ENCODE data around the gene ZCCHC17. TPM values are rescaled to one million over a fixed set of nuclear protein-coding genes. Genes with fewer than 3 reads are reported as not detected.

Gene ZCCHC17
- total and polyA plus RNA-seq, 2 donors (not counting 3 experiments of a cell fraction or from before 2014, with no cell fraction given), result 32.0 to 41.4 TPM

- no peak for TF ChIP-seq POLR2A (IDR thresholded peaks at IDR 0.05; ENCODE audit: low read depth, low read length)
- TF ChIP-seq POLR2AphosphoS5 (IDR thresholded peaks at IDR 0.05; ENCODE audit: insufficient read depth, low read depth, low read length), result no peak
- TF ChIP-seq, protein P1, sequence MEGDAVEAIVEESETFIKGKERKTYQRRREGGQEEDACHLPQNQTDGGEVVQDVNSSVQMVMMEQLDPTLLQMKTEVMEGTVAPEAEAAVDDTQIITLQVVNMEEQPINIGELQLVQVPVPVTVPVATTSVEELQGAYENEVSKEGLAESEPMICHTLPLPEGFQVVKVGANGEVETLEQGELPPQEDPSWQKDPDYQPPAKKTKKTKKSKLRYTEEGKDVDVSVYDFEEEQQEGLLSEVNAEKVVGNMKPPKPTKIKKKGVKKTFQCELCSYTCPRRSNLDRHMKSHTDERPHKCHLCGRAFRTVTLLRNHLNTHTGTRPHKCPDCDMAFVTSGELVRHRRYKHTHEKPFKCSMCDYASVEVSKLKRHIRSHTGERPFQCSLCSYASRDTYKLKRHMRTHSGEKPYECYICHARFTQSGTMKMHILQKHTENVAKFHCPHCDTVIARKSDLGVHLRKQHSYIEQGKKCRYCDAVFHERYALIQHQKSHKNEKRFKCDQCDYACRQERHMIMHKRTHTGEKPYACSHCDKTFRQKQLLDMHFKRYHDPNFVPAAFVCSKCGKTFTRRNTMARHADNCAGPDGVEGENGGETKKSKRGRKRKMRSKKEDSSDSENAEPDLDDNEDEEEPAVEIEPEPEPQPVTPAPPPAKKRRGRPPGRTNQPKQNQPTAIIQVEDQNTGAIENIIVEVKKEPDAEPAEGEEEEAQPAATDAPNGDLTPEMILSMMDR (IDR thresholded peaks at IDR 0.05; ENCODE audit: extremely low read depth in 1 of 2, insufficient read depth in 1 of 2, low read depth in 1 of 2, low read length in 2 of 2), result no peak
- no peak for TF ChIP-seq MYC (IDR thresholded peaks at IDR 0.05; ENCODE audit: low read depth, low read length)
- dilution Hi-C loops (cut with MboI; ENCODE audit: extremely low pct_ligation_motif_present, low sequenced_read_pairs), result no loop called here
- intact Hi-C loops (cut with micrococcal nuclease), result no loop called here
- Histone ChIP-seq H3K9me1 (replicated peaks; ENCODE audit: control insufficient read depth, extremely low read depth, insufficient read depth, low read length) (no peaks in the 10 kb centered on the region), H3K4me2 (ENCODE audit: insufficient read depth, low read length) (no peak overlapping the region), H2AFZ (ENCODE audit: low read depth, low read length) (no peak overlapping the region), H3K79me2 (ENCODE audit: control insufficient read depth, insufficient read depth, low read length) (no peaks in the 10 kb centered on the region), H3K27ac (ENCODE audit: insufficient read depth, low read depth, low read length) (no peak overlapping the region), H3K27me3 (ENCODE audit: control insufficient read depth in 2 of 2, insufficient read depth in 2 of 2, low read length in 2 of 2) (no peaks in the 10 kb centered on the region), H3K4me1 (ENCODE audit: control insufficient read depth, extremely low read depth, insufficient read depth, low read length) (no peaks in the 10 kb centered on the region), H3K9ac (replicated peaks; ENCODE audit: extremely low read depth, insufficient read depth, low read length) (no peak overlapping the region), H3K4me3 (replicated peaks in 1 of 3; ENCODE audit: insufficient read depth in 1 of 3, low read depth in 1 of 3, low read length in 3 of 3) (no peak overlapping the region), H4K20me1 (replicated peaks; ENCODE audit: control insufficient read depth, extremely low read depth, insufficient read depth, low read length) (no peaks in the 10 kb centered on the region), H3K36me3 (ENCODE audit: control insufficient read depth in 2 of 2, extremely low read depth in 1 of 2, insufficient read depth in 2 of 2, low read length in 2 of 2) (no peaks in the 10 kb centered on the region), H3K9me3 (replicated peaks; ENCODE audit: control insufficient read depth, insufficient read depth, low read length) (no peaks in the 10 kb centered on the region)
- CTCF ChIA-PET, result interaction anchor here (13.9 kb wide), 1 partner anchor 18 kb away, joined by 236 read pairs; the partner anchor contains the start of gene SERINC2
- no peak for DNase-seq (ENCODE audit: low read depth, low spot score)
- BruUV-seq (replicated peaks), result no TSS peak
- FAIRE-seq, result no peak
- POLR2A ChIA-PET, result no interaction called here
Observed at GRCh38 chr1:31401241-31401640, 104.4 kb downstream of the ZCCHC17 start.

DNA sequence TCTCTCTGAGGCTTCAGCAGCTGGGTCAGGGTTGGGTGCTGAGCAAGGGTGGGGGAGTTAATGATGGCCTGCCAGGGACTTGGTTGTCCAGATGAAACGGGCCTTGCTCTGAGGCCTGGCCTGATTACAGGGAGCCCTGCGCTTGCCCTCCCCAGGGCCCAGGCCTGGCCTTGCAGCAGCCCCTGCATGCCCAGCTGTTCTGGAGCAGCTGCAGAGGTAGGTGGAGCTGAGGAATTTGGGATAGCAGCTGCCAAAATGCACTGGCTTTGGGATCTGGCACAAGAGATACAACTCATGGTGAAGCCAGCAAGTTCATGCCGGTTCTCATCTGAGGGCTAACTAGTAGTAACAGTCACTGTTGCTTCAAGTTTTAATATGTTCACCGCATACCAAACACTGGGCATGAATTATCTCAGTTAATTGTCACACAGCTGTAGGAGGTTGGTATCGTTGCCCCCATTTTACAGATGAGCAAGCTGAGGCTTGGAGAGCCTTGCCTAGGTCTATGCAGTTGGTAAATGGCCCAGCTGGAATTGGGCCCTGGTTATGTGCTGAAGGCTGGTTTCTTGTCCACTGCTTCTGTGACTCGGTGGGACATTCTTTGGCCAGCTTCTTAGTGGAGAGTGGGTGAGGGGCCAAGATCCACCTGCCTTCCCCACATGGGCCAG lies 108.9 kb downstream of the ZCCHC17 start:
- Histone ChIP-seq H2AFZ (ENCODE audit: low read depth, low read length) (no peak overlapping the region), H3K9me1 (replicated peaks; ENCODE audit: control insufficient read depth, extremely low read depth, insufficient read depth, low read length) (no peaks in the 10 kb centered on the region), H3K9me3 (replicated peaks; ENCODE audit: control insufficient read depth, insufficient read depth, low read length) (no peaks in the 10 kb centered on the region), H3K36me3 (ENCODE audit: control insufficient read depth in 2 of 2, extremely low read depth in 1 of 2, insufficient read depth in 2 of 2, low read length in 2 of 2) (no peaks in the 10 kb centered on the region), H3K9ac (replicated peaks; ENCODE audit: extremely low read depth, insufficient read depth, low read length) (no peak overlapping the region), H3K4me1 (ENCODE audit: control insufficient read depth, extremely low read depth, insufficient read depth, low read length) (no peaks in the 10 kb centered on the region), H4K20me1 (replicated peaks; ENCODE audit: control insufficient read depth, extremely low read depth, insufficient read depth, low read length) (no peaks in the 10 kb centered on the region), H3K27ac (ENCODE audit: insufficient read depth, low read depth, low read length) (no peak overlapping the region), H3K4me2 (ENCODE audit: insufficient read depth, low read length) (no peak overlapping the region), H3K4me3 (replicated peaks in 1 of 3; ENCODE audit: insufficient read depth in 1 of 3, low read depth in 1 of 3, low read length in 3 of 3) (no peak overlapping the region), H3K27me3 (ENCODE audit: control insufficient read depth in 2 of 2, insufficient read depth in 2 of 2, low read length in 2 of 2) (peaks cover 2 to 8% of the 10 kb centered on the region in 2 experiments), H3K79me2 (ENCODE audit: control insufficient read depth, insufficient read depth, low read length) (no peaks in the 10 kb centered on the region)
- dilution Hi-C loops (cut with MboI; ENCODE audit: extremely low pct_ligation_motif_present, low sequenced_read_pairs) (no loop called here), intact Hi-C loops (cut with micrococcal nuclease) (no loop called here)
- no peak for DNase-seq (ENCODE audit: low read depth, low spot score)
- CTCF ChIA-PET, result interaction anchor here (1.0 to 2.2 kb wide), 2 partner anchors 11 to 16 kb away, joined by 4 to 8 read pairs; no protein-coding TSS in a partner anchor
- TF ChIP-seq MYC (IDR thresholded peaks at IDR 0.05; ENCODE audit: low read depth, low read length) (no peak), GATA2 (IDR thresholded peaks at IDR 0.05; ENCODE audit: insufficient read depth, insufficient read length, low read depth, low read length) (no peak), EZH2 (IDR thresholded peaks at IDR 0.05; ENCODE audit: borderline replicate concordance, low read depth, low read length, severe bottlenecking) (no peak), POLR2AphosphoS5 (IDR thresholded peaks at IDR 0.05; ENCODE audit: insufficient read depth, low read depth, low read length) (no peak), FOS (IDR thresholded peaks at IDR 0.05; ENCODE audit: borderline replicate concordance, insufficient read depth, low read length) (no peak), MAX (IDR thresholded peaks at IDR 0.05; ENCODE audit: insufficient read depth, insufficient read length) (no peak)
- TF ChIP-seq, protein P1 (IDR thresholded peaks at IDR 0.05; ENCODE audit: extremely low read depth in 1 of 2, insufficient read depth in 1 of 2, low read depth in 1 of 2, low read length in 2 of 2), result no peak
- no TSS peak for BruUV-seq (replicated peaks)
- FAIRE-seq, result no peak
- POLR2A ChIA-PET, result no interaction called here

Measured in endothelial cell of umbilical vein (primary cell).